Neural cell (in vitro differentiated cells): ENCODE results near the gene MAPK8.

Experiments used
- EP300 ChIP-seq: fragments of 450-650 bp; conservative IDR thresholded peaks from 2 replicates; pipeline ENCODE4 v1.6.1; 2014; ENCODE audit warnings: antibody characterized with exemption, mild to moderate bottlenecking, moderate library complexity; ENCODE audit not compliant: poor library complexity, severe bottlenecking
- EZH2 ChIP-seq: fragments of 200-600, 300-800 bp; shearing (Covaris generic), sonication (generic); IDR thresholded peaks from 2 replicates; pipeline ENCODE4 v1.6.1; 2014; ENCODE audit warnings: antibody characterized with exemption, low read length, borderline replicate concordance, mild to moderate bottlenecking; ENCODE audit not compliant: insufficient read depth, poor library complexity, severe bottlenecking
- POLR2AphosphoS5 ChIP-seq: IDR thresholded peaks from 2 replicates; pipeline ENCODE4 v1.6.1; 2012
- RAD21 ChIP-seq: fragments of 450-650 bp; conservative IDR thresholded peaks from 2 replicates; pipeline ENCODE4 v1.6.1; 2014; ENCODE audit warnings: antibody characterized with exemption, mild to moderate bottlenecking, moderate library complexity
- TF ChIP-seq, protein P1 (sequence below): fragments of 450-650 bp; IDR thresholded peaks from 2 replicates; pipeline ENCODE4 v1.5.1; 2014; ENCODE audit warnings: antibody characterized with exemption, mild to moderate bottlenecking, moderate library complexity; ENCODE audit not compliant: poor library complexity, severe bottlenecking

DNA sequence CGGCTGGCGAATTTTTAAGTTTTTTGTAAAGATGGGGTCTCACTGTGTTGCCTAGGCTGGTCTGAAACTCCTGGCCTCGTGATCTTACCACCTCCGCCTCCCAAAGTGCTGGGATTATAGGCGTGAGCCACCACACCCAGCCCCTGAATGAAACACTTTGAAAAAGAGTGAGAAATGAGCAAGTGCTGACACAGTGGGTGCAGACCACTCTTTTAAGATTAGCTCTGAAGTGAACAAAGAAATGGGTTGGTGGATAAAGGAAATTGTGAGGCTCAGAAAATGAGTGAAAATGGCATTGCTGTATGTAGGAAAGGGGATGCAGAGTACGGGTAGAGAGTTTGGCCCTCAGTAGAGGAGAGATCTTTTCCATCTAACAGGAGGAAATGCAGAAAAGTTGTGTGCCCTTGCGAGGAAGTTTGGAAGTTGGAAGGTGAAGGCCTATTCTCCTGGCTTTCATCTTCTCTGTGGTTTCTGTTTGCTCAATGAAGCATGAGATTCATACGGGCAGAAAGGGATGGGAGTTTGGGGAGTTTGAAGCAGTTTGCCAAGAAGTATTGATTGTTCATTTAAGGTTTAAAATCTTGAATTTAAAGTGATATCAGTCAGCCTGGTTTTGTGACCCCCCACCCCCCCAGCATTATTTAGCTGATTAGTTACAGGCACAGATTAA is 11.0 kb downstream of the MAPK8 start:
- TF ChIP-seq, protein P1, sequence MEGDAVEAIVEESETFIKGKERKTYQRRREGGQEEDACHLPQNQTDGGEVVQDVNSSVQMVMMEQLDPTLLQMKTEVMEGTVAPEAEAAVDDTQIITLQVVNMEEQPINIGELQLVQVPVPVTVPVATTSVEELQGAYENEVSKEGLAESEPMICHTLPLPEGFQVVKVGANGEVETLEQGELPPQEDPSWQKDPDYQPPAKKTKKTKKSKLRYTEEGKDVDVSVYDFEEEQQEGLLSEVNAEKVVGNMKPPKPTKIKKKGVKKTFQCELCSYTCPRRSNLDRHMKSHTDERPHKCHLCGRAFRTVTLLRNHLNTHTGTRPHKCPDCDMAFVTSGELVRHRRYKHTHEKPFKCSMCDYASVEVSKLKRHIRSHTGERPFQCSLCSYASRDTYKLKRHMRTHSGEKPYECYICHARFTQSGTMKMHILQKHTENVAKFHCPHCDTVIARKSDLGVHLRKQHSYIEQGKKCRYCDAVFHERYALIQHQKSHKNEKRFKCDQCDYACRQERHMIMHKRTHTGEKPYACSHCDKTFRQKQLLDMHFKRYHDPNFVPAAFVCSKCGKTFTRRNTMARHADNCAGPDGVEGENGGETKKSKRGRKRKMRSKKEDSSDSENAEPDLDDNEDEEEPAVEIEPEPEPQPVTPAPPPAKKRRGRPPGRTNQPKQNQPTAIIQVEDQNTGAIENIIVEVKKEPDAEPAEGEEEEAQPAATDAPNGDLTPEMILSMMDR = no peak
- no peak for TF ChIP-seq EP300
- no peak for TF ChIP-seq EZH2
- no peak for TF ChIP-seq POLR2AphosphoS5
- no peak for TF ChIP-seq RAD21
